GM21576 (cell line): Measurements from ENCODE around the gene HNRNPA3.
"Not testable (repeated sequence)": the region's sequence is repeated elsewhere in the genome, so short reads cannot be mapped to it uniquely, and the experiment has no call there.

ENCODE experiments used
- ATAC-seq: cut with Tn5 transposase; IDR thresholded peaks from one replicate; pipeline ENCODE4 v1.9.1; 2021; ENCODE audit warnings: mild to moderate bottlenecking, moderate library complexity; ENCODE audit not compliant: unreplicated experiment

Gene HNRNPA3

GRCh38 chr2:177232098-177232704 lies 19.6 kb downstream of the HNRNPA3 start:
- no peak for ATAC-seq

GRCh38 chr2:177234267-177234666 lies 21.7 kb downstream of the HNRNPA3 start:
- no peak for ATAC-seq

GRCh38 chr2:177235855-177236437 lies 23.4 kb downstream of the HNRNPA3 start:
- no peak for ATAC-seq

GRCh38 chr2:177237932-177238331 lies 25.3 kb downstream of the HNRNPA3 start:
- ATAC-seq = no peak

- no peak for ATAC-seq
These were observed 26.5 kb downstream of the HNRNPA3 start for GRCh38 chr2:177239053-177239452.

- peak; percentile 78 for ATAC-seq
These were observed 27.5 kb downstream of the HNRNPA3 start for GRCh38 chr2:177239932-177240630.

- ATAC-seq = no peak
These were observed 29.1 kb downstream of the HNRNPA3 start for GRCh38 chr2:177241711-177242120.

- ATAC-seq = no peak
These were observed 29.8 kb downstream of the HNRNPA3 start for GRCh38 chr2:177242121-177242987.

- ATAC-seq = no peak
These were observed 30.5 kb downstream of the HNRNPA3 start for GRCh38 chr2:177243073-177243472.

GRCh38 chr2:177243476-177243875 lies 30.9 kb downstream of the HNRNPA3 start:
- no peak for ATAC-seq

- ATAC-seq = no peak
These were observed 31.7 kb downstream of the HNRNPA3 start for GRCh38 chr2:177244244-177244771.

GRCh38 chr2:177245010-177245422 lies 32.4 kb downstream of the HNRNPA3 start:
- ATAC-seq = no peak

GRCh38 chr2:177246000-177246399 lies 33.4 kb downstream of the HNRNPA3 start:
- ATAC-seq = no peak

- ATAC-seq = not testable (repeated sequence)
These were observed 34.0 kb downstream of the HNRNPA3 start for GRCh38 chr2:177246523-177247030.

- no peak for ATAC-seq
These were observed 35.2 kb downstream of the HNRNPA3 start for GRCh38 chr2:177247693-177248262.

- no peak for ATAC-seq
These were observed 36.4 kb downstream of the HNRNPA3 start for GRCh38 chr2:177249038-177249437.

GRCh38 chr2:177250461-177250860 lies 37.9 kb downstream of the HNRNPA3 start:
- ATAC-seq = no peak

- ATAC-seq = no peak
These were observed 38.6 kb downstream of the HNRNPA3 start for GRCh38 chr2:177251165-177251542.

- ATAC-seq = no peak
These were observed 40.4 kb downstream of the HNRNPA3 start for GRCh38 chr2:177252808-177253531.

GRCh38 chr2:177253704-177254103 lies 41.1 kb downstream of the HNRNPA3 start:
- no peak for ATAC-seq
